NCI-H2029 (cell line): Measurements from ENCODE around the gene SFXN2.
"Not testable (repeated sequence)": the region's sequence is repeated elsewhere in the genome, so short reads cannot be mapped to it uniquely, and the experiment has no call there.

Experiments used
- DNase-seq: peaks from one replicate; lab custom pipeline; 2025; lab: John Stamatoyannopoulos, UW

SFXN2 gene, protein sequence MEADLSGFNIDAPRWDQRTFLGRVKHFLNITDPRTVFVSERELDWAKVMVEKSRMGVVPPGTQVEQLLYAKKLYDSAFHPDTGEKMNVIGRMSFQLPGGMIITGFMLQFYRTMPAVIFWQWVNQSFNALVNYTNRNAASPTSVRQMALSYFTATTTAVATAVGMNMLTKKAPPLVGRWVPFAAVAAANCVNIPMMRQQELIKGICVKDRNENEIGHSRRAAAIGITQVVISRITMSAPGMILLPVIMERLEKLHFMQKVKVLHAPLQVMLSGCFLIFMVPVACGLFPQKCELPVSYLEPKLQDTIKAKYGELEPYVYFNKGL

DNA sequence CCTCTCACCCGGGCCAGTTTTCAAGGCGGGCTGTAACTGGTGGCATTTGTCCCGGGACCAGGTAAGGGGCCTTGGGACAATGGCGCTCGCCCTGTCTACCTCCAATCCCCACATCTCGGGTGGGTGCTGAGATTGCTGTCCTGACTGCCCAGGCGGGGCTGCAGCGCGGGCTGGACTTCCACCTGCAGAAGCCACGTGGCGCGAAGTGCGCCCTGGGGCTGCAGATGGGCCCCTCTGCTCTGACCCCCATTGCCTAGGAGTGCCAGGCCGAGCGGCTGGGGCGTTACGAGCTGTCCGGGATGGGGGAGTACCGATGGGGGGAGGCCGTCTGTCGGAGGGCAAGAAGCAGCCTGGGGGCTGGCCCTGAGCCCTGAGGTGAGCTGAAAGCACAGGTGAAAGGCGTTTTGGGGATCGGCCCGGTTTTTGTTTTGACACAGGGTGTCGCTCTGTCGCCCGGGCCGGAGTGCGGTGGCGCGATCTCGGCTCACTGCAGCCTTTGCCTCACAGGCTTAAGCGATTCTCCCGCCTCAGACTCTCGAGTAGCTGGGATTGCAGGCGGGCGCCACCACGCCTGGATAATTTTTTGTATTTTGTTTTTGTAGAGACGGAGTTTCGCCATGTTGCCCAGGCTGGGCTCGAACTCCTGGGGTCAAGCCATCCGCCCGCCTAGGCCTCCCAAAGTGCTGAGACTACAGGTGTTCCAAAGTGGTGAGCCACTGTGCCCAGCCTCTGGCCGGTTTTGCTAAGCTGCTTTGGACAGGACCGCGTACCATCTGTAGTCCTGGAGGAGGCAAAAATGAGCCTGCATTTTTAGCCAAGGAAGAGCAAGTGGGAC, at the start of gene SFXN2:
Gene SFXN2 (plus strand): TSS at position 16 of the 835 bp plus-strand sequence. CDS start 12,001 bp downstream, outside the sequence.
- no peak for DNase-seq

DNA sequence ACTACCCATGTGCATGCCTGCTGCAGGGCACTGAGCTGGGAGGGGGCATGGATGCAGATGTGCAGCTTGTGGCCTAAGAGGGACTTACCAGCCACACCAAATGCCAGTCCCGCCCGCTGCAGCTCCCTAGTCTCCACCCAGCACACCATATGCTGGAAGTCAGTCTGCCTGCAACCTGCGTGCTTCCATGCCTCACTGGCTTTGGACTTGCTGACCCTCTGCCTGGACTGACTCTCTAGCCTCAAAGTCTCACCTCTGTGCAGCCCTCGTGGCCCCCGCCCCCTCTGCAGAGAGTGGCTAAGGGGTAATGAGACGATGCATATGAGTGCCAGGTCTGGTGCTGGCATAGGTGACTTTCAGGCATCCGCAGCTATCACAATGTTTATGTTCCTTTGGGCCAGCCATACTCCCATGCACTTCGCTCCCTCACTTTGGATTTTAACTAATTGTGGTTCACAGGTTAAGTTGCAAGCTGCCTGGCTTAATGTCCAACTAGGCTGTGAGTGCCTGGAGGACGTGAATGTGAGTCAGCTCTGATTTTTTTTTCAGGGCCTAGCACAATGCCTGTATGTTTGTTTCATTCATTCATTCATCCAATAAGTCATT, 48.4 kb upstream of the SFXN2 start:
- DNase-seq: no peak

DNA sequence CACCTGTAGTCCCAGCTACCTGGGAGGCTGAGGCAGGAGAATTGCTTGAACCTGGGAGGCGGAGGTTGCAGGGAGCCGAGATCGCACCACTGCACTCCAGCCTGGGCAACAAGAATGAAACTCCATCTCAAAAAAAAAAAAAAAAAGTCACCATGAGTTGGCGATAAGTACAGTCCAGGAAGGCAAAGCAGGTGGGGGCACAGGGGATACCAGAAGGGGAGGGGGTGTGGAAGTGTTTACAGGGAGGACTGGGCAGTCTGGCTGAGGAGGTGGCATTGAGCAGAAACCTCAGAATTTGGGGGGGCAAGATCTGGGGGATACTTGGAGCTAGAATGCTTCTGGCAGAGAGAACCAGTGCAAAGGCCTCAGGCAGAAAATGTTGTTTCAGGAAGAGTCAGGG, 47.0 kb upstream of the SFXN2 start:
- not testable (repeated sequence) for DNase-seq

DNA sequence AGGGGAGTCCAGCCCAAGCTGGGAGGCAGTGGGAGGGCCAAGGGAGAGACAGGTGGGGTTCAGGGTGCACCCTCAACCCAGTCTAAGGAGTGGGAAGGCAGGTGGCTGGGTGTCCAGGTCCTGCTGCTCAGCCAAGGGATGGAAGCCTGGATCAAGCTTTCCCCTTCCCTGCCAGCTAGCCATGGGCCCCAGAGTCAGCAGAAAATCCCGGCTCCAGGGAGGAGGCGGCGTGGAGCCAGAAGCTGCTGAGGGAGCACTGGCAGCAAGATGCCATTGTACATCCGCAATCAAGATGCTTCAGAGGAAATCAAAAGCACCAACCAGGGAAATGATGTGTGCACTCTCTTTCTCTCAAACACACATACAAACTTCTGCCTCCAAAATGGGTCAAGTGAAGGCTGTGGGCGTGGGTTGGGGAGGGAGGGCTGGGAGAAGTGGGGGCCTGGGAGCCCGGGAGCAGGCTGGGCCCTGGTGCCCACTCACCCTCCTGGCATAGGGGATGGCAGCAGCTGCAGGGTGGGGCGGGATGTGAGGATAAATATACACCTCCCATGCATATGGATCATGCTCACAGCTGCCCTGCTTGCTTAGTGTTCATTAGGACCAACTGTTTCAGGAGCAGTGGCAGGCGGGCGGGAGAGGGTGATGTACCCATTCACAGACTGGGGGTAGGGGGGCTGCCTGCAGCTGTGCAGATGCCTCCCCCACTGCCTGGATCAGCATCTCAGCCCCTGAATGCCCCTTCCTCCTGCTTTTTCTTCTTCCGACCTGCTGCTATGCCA, 45.9 kb upstream of the SFXN2 start:
- DNase-seq: no peak

DNA sequence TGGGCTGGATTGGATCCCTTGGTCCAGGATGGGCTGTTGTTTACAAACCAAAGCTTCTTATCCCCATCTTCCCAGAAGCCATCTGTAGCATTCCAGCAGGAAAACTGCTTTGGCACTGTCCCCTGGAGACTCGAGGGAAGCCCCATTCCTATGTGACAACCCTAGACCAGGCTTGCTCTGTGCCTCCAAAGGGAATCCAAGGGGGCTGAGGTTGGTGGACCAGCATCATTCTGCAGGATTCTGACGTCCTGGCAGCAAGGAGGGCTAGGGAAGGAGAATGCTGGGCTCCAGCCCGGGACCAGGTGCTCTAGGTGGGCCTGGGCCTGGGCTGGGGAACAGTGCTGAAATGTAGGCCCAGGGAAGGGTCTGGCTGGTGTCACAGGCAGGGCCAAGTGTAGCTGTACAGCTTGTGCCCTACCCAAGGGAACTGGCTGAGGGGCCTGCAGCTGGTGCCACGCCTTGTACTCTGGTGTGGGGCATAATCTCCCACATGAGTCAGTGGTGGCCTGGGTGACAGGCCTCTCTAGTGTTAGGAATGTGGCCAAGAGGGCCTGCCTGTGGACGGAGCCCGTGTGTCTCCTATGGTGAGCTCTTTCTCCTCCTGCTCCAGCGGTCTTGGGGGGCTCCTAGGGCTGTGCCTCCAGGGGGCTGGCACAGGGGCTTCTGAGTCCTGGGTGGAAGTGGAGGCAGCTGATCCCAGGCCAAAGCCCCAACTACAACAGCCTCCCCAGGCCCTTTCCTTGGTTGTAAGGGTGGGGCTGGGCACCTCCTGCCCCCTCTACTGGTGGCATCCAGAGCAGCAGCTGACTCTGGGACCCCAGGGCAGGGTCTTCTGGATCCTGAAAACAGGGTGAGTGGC, 45.0 kb upstream of the SFXN2 start:
- DNase-seq: no peak

DNA sequence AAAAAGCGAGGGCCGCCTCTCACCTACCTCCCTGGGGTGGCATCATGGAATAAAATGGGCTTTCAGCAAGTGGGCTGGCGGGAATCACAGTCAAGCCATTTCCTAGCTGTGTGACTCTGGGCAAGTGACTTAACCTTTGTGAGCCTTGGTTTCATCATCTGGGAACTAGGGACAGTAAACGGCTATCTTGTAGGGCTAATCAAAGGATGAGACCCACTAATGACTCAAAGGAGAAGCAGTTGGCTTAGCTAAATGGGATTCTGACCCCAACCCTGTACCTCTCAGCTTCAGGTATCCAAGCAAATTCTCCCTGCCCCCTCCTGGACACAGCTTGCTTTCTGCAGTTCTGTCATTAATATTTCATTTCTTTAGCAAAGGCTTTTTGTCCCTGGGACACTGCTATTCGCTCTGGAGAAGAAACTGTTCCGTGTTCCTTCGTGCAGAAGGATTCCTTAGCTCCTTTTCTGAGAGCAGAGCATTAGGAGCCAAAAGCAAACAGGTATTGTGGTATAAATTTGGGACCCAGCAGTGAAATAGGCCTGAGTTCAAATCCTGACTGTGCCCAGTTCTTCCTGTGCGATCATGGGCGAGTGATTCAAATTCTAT, 44.3 kb upstream of the SFXN2 start:
- DNase-seq: no peak

DNA sequence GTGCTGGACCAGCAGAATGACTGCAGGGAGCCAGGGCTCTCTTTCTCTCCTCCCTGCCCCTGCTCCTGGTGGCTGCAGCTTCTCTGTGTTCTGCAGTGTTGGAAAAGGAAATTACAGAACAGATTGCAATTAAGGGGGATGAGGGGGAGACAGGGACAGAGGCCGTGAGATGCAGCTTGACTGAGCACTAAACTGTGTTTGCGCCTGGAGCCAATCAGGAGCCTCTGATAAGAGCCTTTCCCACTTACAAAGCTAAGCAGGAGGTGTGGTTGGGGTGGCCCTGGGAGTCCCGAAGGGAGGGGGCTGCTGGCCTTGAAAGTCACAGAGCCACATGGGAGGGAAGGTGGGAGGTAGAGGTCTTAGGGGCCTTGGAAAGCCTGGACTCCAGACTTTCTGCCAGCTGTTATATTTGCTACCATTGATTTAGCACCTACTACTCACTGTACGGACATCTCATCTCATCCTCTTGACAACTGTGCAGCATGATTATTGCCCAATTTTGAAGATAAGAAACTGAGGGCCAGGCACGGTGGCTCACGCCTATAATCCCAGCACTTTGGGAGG, 43.5 kb upstream of the SFXN2 start:
- DNase-seq: no peak

DNA sequence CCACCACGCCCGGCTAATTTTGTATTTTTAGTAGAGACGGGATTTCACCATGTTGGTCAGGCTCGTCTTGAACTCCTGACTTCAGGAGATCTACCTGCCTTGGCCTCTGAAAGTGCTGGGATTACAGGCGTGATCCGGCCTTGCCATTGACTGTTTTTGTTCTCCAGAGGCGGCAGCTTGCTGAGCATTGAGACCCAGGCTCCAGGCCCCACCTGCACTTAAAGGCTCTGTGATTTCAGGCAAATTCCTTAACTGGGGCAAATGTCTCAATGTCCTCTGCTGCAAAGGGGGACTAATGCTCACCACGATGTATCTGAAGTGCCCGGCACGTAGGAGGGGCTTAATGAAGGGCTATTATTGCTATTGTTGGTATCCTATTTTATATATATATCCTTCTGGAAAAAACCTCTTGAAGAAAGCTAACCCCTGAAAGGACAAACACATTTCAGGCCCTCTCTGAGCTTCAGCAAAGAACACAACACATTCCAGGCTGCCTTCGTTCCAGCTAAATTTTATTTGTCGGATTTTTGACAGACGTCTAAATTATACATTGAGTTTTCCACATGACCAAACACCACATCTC, 41.1 kb upstream of the SFXN2 start:
- DNase-seq: no peak

DNA sequence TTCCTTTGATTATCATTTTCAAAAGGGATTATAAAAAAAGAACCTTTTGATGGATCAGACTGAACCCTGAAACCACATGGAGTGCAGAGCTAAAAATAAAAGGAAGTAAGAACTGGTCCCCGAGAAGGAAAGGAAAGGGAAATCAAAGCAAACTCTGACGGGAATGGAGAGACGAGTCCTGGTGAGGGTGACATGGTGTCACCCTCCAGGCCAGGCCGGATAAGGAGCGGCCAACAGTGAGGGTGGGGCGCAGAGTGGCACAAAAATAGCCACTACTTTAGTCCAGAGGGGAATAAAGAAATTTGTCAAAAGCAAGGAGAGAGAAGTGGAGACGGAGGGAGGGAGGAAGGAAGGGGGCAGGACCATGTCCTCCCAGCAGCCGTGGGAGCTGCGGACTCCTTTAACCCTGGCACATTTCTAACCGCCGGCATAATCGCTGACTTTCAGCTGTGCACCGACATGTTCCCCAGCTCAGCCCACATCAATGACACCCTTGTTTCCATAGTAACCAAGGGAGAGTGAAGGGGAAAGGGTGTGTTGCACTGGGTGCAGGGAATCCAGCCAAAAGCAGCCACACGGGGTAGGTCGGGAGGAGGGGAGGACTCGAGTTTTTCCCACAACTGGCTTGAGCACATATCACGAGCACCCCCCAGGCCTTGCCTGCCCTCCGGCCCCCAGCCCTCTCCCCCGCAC, 40.5 kb upstream of the SFXN2 start:
- DNase-seq: no peak

DNA sequence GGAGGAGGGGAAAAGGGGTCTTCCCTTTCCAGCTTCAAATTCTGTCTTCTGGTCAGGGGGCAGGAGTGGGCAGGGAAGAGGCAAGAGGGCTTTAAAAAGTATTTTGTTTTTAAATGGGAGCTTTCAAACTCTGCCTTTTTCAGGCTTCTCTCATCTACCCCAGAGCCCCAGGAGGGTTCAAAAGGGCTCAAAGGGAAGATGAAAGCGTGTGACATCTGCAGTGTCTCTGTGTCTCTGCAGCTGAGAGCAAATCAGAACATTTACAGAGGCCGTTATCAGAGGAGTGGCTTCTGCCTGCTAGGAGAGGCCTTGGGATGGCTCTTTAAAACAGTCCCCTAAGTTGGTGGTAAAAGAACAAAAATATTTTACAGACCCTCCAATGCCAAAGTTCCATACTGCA, 39.9 kb upstream of the SFXN2 start:
- no peak for DNase-seq

DNA sequence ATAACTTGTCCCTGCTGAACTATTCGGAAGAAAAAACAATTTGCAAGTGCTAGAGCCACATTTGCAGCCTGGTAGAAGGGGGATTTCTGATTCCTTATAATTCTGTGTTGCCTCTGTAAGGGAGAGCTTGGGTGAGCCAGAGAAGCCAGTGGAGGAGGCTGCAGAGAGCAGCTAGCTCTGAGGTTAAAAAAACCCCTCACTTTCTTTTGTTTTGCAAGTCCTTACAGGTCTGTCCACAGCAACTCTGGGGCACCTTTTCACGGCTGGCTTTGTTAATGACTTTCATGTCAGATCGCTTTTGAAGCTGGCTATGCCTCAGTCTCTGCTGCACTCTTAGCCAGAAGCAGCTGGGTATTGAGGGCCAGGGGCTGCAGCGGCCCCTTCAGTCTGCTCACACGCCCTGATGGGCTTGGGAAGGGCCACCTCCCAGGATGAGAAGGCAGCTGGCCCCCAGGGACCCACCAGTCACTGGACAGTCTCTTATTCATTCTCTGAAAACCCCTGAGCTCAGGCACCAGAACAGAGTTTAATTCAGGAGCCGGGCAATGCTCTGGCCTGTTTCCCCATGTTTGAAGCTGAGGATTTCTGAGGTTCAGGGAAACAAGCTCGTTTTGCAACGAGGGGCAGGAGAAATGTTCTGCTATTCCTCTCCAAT, 39.3 kb upstream of the SFXN2 start:
- DNase-seq: no peak

DNA sequence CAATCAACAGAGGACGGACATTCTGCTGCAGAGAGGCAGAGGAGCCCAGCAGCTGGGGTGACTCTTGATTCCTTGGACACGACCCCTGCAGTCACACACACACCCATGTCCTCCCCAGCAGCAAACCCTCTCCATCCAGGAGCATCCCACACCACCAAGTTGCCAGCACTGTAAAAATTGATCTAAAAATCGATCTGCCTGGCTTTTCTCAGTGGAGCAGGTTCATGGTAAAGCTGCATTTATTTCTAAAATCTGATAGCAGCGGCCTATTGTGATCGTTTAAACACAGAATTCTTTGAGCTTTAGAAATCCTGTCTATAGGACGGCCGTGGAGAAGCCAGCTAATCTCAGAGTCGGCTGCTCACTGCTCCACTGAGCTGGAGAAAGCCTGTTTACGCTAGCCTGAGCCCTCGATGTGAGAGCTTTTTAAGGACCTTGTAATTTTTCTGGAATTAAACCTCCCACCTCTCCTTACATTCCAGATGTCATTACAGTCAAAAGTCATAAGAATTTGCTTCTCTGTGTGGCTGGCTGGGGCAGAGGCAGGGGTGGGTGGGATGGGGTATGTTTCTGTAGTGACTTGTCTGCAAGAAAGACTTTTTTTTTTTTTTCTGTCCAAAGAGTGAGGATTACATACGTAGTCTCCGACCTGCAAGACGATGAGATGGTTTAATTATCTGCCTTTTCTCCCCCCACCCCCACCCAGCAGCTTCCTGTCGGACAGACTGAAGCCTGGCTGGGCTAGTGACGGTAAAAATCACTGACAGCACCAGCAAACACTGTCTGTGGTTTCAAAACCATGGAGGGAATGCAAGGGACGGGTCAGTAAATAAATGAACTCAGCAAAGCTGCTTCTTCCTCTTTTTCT, 38.5 kb upstream of the SFXN2 start:
- DNase-seq: no peak

DNA sequence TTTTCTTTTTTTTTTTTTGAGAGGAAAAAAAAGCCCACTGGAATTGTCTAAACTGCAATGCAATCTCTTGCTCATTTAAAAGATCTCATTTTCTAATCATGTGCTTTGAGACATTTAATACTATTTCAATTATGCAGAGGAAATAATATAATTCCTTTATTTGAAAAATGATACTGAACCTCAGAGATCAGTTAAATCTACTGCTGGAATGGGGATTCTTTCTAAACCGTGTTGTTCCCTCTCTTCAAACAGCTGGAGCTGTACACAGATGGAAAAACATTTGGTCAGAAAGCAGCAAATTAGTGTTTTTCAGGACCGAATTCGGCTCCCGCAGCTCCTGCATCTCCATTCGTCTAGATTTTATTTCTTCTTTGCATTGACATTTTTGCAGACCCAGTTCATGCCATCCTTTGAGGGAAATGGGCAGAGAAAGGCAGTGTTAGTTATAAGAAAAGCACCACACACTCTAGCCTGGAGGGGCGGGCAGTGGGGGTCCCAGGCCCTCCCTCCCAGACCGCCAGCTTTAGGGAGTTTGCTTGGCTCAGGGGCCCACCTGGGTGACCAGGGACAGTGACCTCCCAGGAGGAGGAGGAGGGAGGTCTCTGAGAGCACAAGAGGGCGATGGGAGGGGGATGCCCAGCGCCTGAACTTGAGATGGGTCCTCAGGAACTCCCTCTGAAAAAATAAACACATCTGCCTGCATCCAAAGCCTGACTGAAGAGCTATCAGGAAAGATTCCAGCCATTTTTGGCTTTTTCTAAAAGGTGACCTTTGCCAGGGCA, 37.7 kb upstream of the SFXN2 start:
- no peak for DNase-seq

DNA sequence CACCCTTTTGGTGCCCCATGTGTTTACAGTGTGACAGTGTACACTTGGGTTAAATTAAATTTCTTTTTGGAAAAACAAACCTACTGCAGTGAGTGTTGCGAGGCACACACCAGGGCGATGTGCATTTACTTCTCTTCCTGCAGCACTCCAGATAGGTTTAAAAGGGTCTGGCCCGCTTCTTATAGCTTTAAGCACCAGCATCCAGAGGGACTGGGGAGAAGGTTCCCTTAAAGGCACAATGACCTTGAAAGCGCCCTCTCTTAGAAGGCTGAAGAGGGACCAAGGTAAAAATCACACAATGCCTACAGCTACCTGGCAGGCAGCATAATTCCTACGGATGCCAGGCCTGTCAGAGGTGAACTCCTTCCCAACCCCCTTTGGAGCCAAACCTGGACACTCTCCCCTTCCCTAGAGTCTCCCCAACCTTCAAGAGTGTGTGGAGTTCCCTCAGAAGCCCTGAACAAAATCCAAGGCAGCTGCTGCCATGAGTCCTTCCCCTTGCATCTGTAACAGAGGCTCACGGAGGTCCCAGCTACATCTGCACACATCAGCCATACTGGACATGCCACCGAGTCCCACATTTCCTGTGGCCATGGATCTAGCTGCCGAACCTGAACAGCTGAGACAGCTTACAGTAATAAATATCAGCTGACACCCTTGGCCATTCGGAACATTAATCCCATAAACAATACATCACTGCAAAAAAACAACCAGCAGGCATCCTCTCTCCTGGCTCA, 36.9 kb upstream of the SFXN2 start:
- DNase-seq: no peak

DNA sequence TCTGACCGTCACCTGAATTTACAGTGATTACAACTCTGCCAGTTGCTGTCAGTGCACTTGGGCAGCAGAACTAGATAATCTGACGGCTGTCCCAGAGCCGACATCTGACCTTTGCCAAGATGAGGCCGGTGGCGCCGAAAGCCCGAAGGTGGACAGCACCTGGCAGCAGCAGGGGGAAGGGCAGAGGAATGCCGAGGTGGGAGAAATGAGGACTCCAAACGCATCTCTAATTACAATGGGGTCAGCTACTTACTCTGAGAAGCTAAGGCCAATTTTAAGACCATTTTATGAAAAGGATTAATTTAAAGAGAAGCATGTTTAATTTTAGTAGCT, 36.4 kb upstream of the SFXN2 start:
- DNase-seq: no peak

DNA sequence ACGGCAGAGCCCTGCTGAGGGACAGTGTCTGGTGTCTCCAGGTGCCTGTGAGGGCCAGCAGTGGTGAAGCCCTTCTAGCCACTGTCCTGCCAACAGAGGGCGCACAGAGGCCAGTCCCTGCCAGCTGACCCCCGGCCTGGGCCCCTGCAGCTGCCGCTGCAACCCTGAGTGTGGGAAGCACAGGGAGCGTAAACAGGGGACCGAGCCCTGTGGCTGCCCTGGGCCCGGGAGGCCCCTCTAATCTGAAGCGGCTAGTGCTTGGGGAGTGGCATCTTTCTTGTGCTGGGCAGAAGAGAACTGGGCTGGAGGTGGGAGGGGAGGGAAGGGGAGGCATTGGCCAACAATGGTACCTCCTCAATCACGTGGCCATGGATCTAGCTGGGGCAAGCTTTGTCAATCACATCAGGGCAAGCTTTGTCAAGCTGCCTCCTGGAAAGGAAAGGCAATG, 35.6 kb upstream of the SFXN2 start:
- DNase-seq: peak; percentile 38

DNA sequence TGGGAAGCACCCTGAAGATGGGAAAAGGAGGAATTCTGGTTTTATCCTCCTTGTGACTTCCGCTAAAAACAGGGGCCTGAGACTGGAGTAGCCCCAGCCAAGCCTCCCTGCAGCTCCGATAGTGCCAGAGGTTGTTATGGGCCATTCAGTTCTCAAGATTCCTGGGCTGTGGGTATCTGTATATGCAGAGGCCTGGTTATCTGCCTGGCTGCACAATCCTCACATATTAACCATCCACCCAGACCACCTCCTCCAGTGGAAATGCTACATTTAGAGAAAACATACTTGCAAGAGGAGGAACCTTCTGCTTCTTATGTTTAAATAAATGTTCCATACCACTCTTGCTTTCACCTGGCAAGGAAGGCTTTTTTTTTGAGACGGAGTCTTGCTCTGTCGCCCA, 34.8 kb upstream of the SFXN2 start:
- DNase-seq: no peak
